ENCODE results near the gene CYFIP1. TPM values are rescaled to one million over a fixed set of nuclear protein-coding genes. Genes with fewer than 3 reads are reported as not detected.

The CYFIP1 gene
- total and polyA plus RNA-seq, 2 donors from 2014 or later = 32.3 to 143 TPM

DNA sequence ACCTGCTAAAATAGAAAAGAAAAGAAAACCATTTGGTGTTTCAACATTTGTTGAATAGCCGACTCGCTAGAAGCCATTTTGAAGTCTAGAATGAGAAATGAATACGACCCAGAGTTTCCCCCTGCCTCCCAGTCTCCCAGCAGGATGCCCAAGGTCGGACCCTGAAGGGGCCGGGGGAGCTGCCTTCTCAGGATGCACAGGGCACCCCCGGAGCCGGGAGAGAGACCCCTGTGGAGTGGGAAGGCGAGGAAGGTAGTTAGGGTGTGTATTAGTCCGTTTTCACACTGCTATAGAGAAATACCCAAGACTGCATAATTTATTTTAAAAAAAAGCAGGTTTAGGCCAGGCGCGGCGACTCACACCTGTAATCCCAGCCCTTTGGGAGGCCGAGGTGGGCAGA, 97.0 kb downstream of the CYFIP1 start:
- no peak overlapping the region for H3K4me3 ChIP-seq (ENCODE audit: low read length in 3 of 3)
- DNase-seq (no peak), FAIRE-seq (no peak)
- H3K36me3 ChIP-seq (ENCODE audit: control insufficient read depth in 2 of 3, insufficient read depth in 3 of 3, low read length in 3 of 3) = peaks cover under 1 to 36% (median 21%) of the 10 kb centered on the region in 3 donors
- no peaks in the 10 kb centered on the region for H3K4me1 ChIP-seq (ENCODE audit: control insufficient read depth in 2 of 3, insufficient read depth in 2 of 3, low read depth in 1 of 3, low read length in 3 of 3)
- intact Hi-C loops (cut with DNase I) = no loop called here
- TF ChIP-seq, protein P1, sequence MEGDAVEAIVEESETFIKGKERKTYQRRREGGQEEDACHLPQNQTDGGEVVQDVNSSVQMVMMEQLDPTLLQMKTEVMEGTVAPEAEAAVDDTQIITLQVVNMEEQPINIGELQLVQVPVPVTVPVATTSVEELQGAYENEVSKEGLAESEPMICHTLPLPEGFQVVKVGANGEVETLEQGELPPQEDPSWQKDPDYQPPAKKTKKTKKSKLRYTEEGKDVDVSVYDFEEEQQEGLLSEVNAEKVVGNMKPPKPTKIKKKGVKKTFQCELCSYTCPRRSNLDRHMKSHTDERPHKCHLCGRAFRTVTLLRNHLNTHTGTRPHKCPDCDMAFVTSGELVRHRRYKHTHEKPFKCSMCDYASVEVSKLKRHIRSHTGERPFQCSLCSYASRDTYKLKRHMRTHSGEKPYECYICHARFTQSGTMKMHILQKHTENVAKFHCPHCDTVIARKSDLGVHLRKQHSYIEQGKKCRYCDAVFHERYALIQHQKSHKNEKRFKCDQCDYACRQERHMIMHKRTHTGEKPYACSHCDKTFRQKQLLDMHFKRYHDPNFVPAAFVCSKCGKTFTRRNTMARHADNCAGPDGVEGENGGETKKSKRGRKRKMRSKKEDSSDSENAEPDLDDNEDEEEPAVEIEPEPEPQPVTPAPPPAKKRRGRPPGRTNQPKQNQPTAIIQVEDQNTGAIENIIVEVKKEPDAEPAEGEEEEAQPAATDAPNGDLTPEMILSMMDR (IDR thresholded peaks at IDR 0.05; ENCODE audit: borderline replicate concordance, extremely low read depth, insufficient read depth) = no peak
- no peak overlapping the region for H3K27ac ChIP-seq (ENCODE audit: low read depth in 2 of 2, low read length in 2 of 2)
- H3K9me3 ChIP-seq (ENCODE audit: control insufficient read depth in 2 of 3, insufficient read depth in 1 of 3, low read length in 3 of 3) = no peaks in the 10 kb centered on the region
- no peaks in the 10 kb centered on the region for H3K27me3 ChIP-seq (ENCODE audit: control insufficient read depth, insufficient read depth, low read length)
- no peak overlapping the region for H3K9ac ChIP-seq (ENCODE audit: low read length in 3 of 3)

GRCh38 chr15:22881739-22882440, 98.3 kb downstream of the CYFIP1 start:
- Histone ChIP-seq H3K27ac (ENCODE audit: low read depth in 2 of 2, low read length in 2 of 2) (no peak overlapping the region), H3K9ac (ENCODE audit: low read length in 3 of 3) (no peak overlapping the region), H3K4me1 (ENCODE audit: control insufficient read depth in 2 of 3, insufficient read depth in 2 of 3, low read depth in 1 of 3, low read length in 3 of 3) (no peaks in the 10 kb centered on the region), H3K27me3 (ENCODE audit: control insufficient read depth, insufficient read depth, low read length) (no peaks in the 10 kb centered on the region), H3K9me3 (ENCODE audit: control insufficient read depth in 2 of 3, insufficient read depth in 1 of 3, low read length in 3 of 3) (no peaks in the 10 kb centered on the region), H3K4me3 (ENCODE audit: low read length in 3 of 3) (no peak overlapping the region), H3K36me3 (ENCODE audit: control insufficient read depth in 2 of 3, insufficient read depth in 3 of 3, low read length in 3 of 3) (peaks cover 3 to 36% (median 18%) of the 10 kb centered on the region in 3 donors)
- TF ChIP-seq, protein P1 (IDR thresholded peaks at IDR 0.05; ENCODE audit: borderline replicate concordance, extremely low read depth, insufficient read depth) = no peak
- DNase-seq = no peak
- FAIRE-seq = no peak
- intact Hi-C loops (cut with DNase I) = no loop called here

- no peak overlapping the region for H3K27ac ChIP-seq (ENCODE audit: low read depth in 2 of 2, low read length in 2 of 2)
- no peak overlapping the region for H3K9ac ChIP-seq (ENCODE audit: low read length in 3 of 3)
- FAIRE-seq (no peak), DNase-seq (no peak)
- no peak overlapping the region for H3K4me3 ChIP-seq (ENCODE audit: low read length in 3 of 3)
- no peaks in the 10 kb centered on the region for H3K9me3 ChIP-seq (ENCODE audit: control insufficient read depth in 2 of 3, insufficient read depth in 1 of 3, low read length in 3 of 3)
- TF ChIP-seq, protein P1 (IDR thresholded peaks at IDR 0.05; ENCODE audit: borderline replicate concordance, extremely low read depth, insufficient read depth) = no peak
- H3K4me1 ChIP-seq (ENCODE audit: control insufficient read depth in 2 of 3, insufficient read depth in 2 of 3, low read depth in 1 of 3, low read length in 3 of 3) = no peaks in the 10 kb centered on the region
- H3K36me3 ChIP-seq (ENCODE audit: control insufficient read depth in 2 of 3, insufficient read depth in 3 of 3, low read length in 3 of 3) = peaks cover 3 to 38% (median 19%) of the 10 kb centered on the region in 3 donors
- H3K27me3 ChIP-seq (ENCODE audit: control insufficient read depth, insufficient read depth, low read length) = no peaks in the 10 kb centered on the region
- intact Hi-C loops (cut with DNase I) = no loop called here
These were observed 99.0 kb downstream of the CYFIP1 start for GRCh38 chr15:22880981-22881738.
